NCI-H1048 (cell line): ENCODE results near the gene EPDR1.
"Not testable (repeated sequence)": the region's sequence is repeated elsewhere in the genome, so short reads cannot be mapped to it uniquely, and the experiment has no call there.

Experiments
- DNase-seq: peaks from one replicate; lab custom pipeline; 2025; lab: John Stamatoyannopoulos, UW

The EPDR1 gene

GRCh38 chr7:37928878-37929277 is 8.4 kb downstream of the EPDR1 start:
- no peak for DNase-seq

GRCh38 chr7:37930226-37930948 is 9.9 kb downstream of the EPDR1 start:
- no peak for DNase-seq

- DNase-seq, result no peak
Observed at GRCh38 chr7:37932543-37932942, 12.1 kb downstream of the EPDR1 start.

- no peak for DNase-seq
Observed at GRCh38 chr7:37933018-37933566, 12.7 kb downstream of the EPDR1 start.

GRCh38 chr7:37942934-37943610 is 22.6 kb downstream of the EPDR1 start:
- no peak for DNase-seq

GRCh38 chr7:37943905-37944736 is 23.7 kb downstream of the EPDR1 start:
- DNase-seq, result peak; percentile 11

- no peak for DNase-seq
Observed at GRCh38 chr7:37944737-37945054, 24.3 kb downstream of the EPDR1 start.

GRCh38 chr7:37945336-37945735 is 24.9 kb downstream of the EPDR1 start:
- no peak for DNase-seq

- DNase-seq, result no peak
Observed at GRCh38 chr7:37947138-37947940, 26.9 kb downstream of the EPDR1 start.

GRCh38 chr7:37947941-37948210 is 27.4 kb downstream of the EPDR1 start:
- no peak for DNase-seq

- no peak for DNase-seq
Observed at GRCh38 chr7:37952240-37952639, 31.8 kb downstream of the EPDR1 start.

- not testable (repeated sequence) for DNase-seq
Observed at GRCh38 chr7:37954217-37954616, 33.8 kb downstream of the EPDR1 start.

GRCh38 chr7:37956791-37957190 is 36.4 kb downstream of the EPDR1 start:
- DNase-seq, result no peak

GRCh38 chr7:37957221-37957970 is 37.0 kb downstream of the EPDR1 start:
- DNase-seq, result no peak

- no peak for DNase-seq
Observed at GRCh38 chr7:37960483-37960882, 40.0 kb downstream of the EPDR1 start.

GRCh38 chr7:37961251-37961650 is 40.8 kb downstream of the EPDR1 start:
- DNase-seq, result no peak

- DNase-seq, result no peak
Observed at GRCh38 chr7:37964196-37964595, 43.8 kb downstream of the EPDR1 start.

- no peak for DNase-seq
Observed at GRCh38 chr7:37970211-37970610, 49.8 kb downstream of the EPDR1 start.

- DNase-seq, result no peak
Observed at GRCh38 chr7:37971491-37971890, 51.1 kb downstream of the EPDR1 start.

- no peak for DNase-seq
Observed at GRCh38 chr7:37973915-37974314, 53.5 kb downstream of the EPDR1 start.

- no peak for DNase-seq
Observed at GRCh38 chr7:37974711-37975110, 54.3 kb downstream of the EPDR1 start.
